OCI-M2 (cell line): ENCODE data around the gene KLHL28.
"Not testable (repeated sequence)": the region's sequence is repeated elsewhere in the genome, so short reads cannot be mapped to it uniquely, and the experiment has no call there.

Experiments
- DNase-seq: peaks from one replicate; lab custom pipeline; 2025; ENCODE audit not compliant: unreplicated experiment; lab: John Stamatoyannopoulos, UW

The KLHL28 gene

GRCh38 chr14:44897041-44897844, 64.5 kb downstream of the KLHL28 start:
- DNase-seq = peak; percentile 88

DNA sequence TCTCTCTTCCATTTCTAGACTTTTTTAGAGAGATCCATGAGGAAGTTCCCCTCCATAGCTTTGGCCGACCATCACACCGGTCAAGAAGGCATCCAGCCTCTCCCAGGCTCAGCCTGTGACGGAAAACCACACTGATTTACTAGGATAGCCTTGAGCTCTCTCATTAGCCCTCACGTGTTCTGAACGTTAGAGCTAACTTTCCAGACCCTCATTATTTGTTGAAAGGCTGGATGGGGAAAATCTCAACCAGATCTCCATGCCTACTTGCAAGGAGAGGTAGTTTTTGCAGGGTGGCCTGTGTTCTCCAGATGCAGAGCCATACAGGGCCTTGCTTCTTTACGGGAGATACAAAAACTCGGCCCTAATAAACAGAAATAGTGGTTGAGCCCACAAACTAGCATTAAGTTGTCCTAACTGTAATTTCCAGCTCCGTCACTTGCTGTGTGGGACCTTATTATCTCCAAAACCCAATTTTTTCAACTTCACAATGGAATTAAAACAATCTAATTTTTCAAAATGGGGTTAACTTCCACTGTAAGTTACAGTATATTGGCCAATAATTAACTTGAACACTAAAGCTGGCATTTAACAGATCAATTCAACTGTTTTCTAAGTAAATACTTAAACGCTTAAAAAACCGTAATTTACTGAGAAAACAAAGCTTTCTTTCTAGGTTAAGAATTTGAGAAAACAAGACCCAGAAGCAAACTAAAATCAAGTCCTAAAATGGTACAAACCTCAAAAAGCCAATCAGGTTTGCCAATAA, 65.3 kb downstream of the KLHL28 start:
- DNase-seq = no peak

GRCh38 chr14:44895716-44896115, 66.0 kb downstream of the KLHL28 start:
- no peak for DNase-seq

- no peak for DNase-seq
Measured at GRCh38 chr14:44893535-44893934, 68.2 kb downstream of the KLHL28 start.

DNA sequence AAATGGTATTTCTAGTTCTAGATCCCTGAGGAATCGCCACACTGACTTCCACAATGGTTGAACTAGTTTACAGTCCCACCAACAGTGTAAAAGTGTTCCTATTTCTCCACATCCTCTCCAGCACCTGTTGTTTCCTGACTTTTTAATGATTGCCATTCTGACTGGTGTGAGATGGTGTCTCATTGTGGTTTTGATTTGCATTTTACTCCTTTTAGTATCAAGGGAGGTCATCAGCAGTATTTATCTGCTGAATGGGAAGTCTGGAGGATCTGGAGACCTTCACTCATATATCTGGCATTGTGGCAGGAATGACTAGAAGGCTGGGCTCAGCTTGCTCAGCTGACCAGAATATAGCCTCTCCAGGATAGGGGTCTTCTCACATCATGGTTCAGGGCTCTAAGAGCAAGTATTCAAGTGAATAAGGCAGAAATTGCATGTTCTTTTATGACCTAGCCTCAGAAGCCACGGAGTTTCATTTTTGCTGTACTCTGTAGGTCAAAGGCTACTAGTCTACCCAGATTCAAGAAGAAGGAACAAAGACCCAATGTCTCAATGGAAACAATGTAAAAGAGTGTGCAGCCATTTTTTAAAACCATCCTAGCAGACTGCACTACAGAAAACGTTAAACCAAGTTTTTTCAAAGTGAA, 69.9 kb downstream of the KLHL28 start:
- DNase-seq = not testable (repeated sequence)

DNA sequence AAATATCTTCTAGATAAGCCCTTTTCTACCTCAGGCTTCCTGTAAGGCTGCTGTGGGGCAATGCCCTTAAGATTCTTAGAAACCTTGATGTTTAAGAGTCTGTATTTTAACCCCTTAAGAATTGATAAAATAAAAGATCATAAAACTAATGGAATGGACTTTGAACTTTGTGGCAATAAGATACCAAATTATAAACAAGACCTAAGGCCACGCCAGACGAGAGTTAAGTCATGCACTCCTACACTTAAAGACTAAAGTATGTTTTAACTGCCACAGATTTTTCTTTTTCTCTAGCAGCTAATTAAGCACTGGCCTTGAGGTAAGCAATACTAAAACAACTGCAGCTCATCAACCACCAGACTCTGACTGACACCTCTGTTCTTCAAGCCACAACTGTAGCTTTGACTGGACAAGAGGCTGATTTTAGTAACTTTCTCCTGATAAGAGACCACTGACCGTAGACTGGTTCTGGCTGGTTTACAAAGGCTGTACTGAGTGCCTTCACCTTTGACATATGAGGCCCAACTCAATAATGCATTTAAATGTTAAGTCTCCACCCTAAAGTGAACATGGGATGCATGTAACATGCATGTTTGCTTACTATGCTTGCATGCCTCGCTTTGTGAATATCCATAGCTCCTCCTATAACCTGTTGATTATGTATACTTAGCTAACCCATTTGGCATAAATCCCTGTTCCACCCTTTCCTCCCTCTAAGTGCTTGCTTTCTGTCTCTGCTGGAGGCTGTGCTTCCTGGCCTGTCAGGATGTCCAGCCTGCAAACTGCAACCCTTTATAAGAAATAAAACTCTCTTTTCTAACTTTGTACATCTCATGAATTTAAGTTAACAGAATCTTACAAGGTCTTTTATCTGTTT, 71.9 kb downstream of the KLHL28 start:
- DNase-seq = no peak

DNA sequence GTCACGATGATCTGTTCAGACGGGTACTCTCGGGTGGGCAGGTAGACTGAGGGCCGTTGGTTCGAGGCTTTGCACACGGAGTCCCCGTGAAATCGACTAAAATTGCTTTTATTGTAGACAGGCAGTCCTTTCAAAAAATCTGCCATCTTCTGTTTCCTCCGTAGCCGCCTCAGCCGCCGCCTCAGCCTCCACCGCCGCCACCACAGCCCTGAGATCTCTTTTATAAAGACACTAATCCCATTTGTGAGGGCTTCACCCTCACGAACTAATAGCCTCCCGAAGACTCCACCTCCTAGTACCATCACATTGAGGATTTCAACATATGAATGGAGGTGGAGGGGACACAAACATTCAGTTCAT, 74.2 kb downstream of the KLHL28 start:
- DNase-seq = no peak

DNA sequence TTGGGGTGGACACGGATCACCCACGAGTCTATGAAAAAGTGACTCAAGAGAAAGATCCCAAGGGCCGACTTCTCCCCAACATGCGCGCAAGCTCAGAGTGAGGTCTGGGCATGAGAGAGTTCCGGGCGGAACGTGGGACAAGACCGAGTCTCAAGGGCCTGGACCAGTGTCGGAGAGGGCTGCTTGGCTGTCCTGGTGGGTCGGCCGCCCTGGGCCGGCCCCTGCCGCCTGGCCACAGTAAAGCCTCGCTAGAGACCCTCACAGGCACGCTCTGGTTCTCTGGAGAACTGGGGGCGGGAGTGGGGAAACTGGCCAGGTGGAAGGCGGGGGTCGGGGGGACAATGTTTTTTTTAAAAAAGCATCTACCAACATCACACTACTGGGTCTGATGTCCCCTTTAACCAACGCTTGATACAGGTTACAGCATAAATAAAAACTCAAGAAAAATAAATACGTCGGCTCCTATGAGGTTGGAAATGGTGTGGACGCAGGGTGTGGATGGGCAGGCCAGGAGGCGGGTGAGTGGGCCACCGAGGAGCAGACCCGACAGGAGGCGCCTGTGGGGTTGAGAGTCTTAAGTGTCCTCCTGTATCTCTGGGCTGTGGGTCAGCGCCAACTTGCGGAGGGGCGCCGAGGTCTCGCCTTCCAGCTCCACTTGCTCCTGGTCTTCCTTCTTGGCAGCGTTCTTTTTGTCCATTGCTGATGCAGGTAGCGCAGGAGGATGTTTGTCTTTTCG, 74.7 kb downstream of the KLHL28 start:
- DNase-seq = no peak

DNA sequence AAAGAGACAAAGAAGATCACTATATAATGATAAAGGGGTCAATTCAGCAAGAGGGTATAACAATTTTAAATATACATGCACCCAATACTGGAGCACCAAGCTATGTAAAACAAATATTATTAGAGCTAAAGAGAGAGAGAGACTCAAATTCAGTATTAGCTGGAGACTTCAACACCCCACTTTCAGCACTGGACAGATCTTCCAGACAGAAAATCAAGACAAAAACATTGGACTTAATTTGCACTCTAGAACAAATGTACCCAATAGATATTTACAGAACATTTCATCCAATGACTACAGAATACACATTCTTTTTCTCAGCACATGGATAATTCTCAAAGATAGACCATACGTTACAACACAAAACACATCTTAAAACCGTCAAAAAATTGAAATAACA, 81.0 kb downstream of the KLHL28 start:
- DNase-seq = no peak
